Keratinocyte (primary cell): ENCODE measurements around the gene OR5A1. TPM values are rescaled to one million over a fixed set of nuclear protein-coding genes. Genes with fewer than 3 reads are reported as not detected.

Source experiments
- DNase-seq: peaks from one replicate; pipeline ENCODE4 v3.0.0-alpha.2; 2011; ENCODE audit warnings: low read depth, missing footprints, low spot score
- FAIRE-seq: peaks from 2 replicates; lab custom pipeline; 2011; peaks lifted over from hg19 to GRCh38; lab: Jason Lieb, UNC
- H2AFZ ChIP-seq: 2 replicates; pipeline ENCODE4 v1.6.0; 2012; ENCODE audit warnings: low read length, control low read depth, inconsistent platforms; ENCODE audit not compliant: control insufficient read depth
- H3K27ac ChIP-seq: 2 replicates; pipeline ENCODE4 v1.5.1; 2011; ENCODE audit warnings: low read length; ENCODE audit not compliant: control insufficient read depth, insufficient read depth
- H3K27me3 ChIP-seq: 3 replicates; pipeline ENCODE4 v1.6.0; 2011; ENCODE audit warnings: low read length; ENCODE audit not compliant: control insufficient read depth, insufficient read depth; ENCODE audit errors: extremely low read depth
- H3K36me3 ChIP-seq, 2 experiments: 2 replicates in 1 of 2; 3 replicates in 1 of 2; pipeline ENCODE4 v1.5.1; 2011; ENCODE audit warnings: low read length in 2 of 2, mild to moderate bottlenecking in 1 of 2; ENCODE audit not compliant: control insufficient read depth in 2 of 2, insufficient read depth in 2 of 2; ENCODE audit errors: extremely low read depth in 1 of 2
- H3K4me1 ChIP-seq: 3 replicates; pipeline ENCODE4 v1.5.1; 2011; ENCODE audit warnings: low read length; ENCODE audit not compliant: control insufficient read depth, insufficient read depth; ENCODE audit errors: extremely low read depth
- H3K4me2 ChIP-seq: 3 replicates; pipeline ENCODE4 v1.6.0; 2011; ENCODE audit warnings: low read depth, low read length; ENCODE audit not compliant: control insufficient read depth, insufficient read depth; ENCODE audit errors: extremely low read depth
- H3K4me3 ChIP-seq, 3 experiments: fragments of 200-600 bp in 1 of 3; sonication (generic) in 1 of 3; 2 replicates in 2 of 3; 3 replicates in 1 of 3; pipeline ENCODE4 v1.5.1; 2011 to 2016; ENCODE audit warnings: low read length in 3 of 3, mild to moderate bottlenecking in 3 of 3, control low read depth in 2 of 3, inconsistent platforms in 1 of 3, low read depth in 1 of 3, mixed read lengths in 1 of 3, mixed run types in 1 of 3, moderate library complexity in 1 of 3; ENCODE audit not compliant: control insufficient read depth in 2 of 3, insufficient read depth in 2 of 3; ENCODE audit errors: extremely low read depth in 1 of 3
- H3K79me2 ChIP-seq: 2 replicates; pipeline ENCODE4 v1.6.0; 2012; ENCODE audit warnings: low read length; ENCODE audit not compliant: control insufficient read depth, insufficient read depth
- H3K9ac ChIP-seq: 3 replicates; pipeline ENCODE4 v1.6.0; 2011; ENCODE audit warnings: low read length; ENCODE audit not compliant: control insufficient read depth, insufficient read depth; ENCODE audit errors: extremely low read depth
- H3K9me1 ChIP-seq: 3 replicates; pipeline ENCODE4 v1.6.0; 2011; ENCODE audit warnings: low read length; ENCODE audit not compliant: control insufficient read depth, insufficient read depth; ENCODE audit errors: extremely low read depth
- H3K9me3 ChIP-seq: 2 replicates; pipeline ENCODE4 v1.5.1; 2012; ENCODE audit warnings: low read depth, low read length; ENCODE audit not compliant: control insufficient read depth
- H4K20me1 ChIP-seq: 3 replicates; pipeline ENCODE4 v1.6.0; 2011; ENCODE audit warnings: low read length; ENCODE audit not compliant: control insufficient read depth, insufficient read depth; ENCODE audit errors: extremely low read depth
- EZH2 ChIP-seq: IDR thresholded peaks from one replicate; pipeline ENCODE4 v1.6.1; 2012; ENCODE audit warnings: inconsistent platforms, mild to moderate bottlenecking, low read length, moderate library complexity
- dilution Hi-C: fragments of 300-500 bp; cut with MboI; formaldehyde crosslinking; loops from one replicate; pipeline ENCODE4 v1.7.0; 2020; ENCODE audit warnings: low sequenced_read_pairs; ENCODE audit not compliant: extremely low pct_ligation_motif_present
- polyA plus RNA-seq, 5 experiments: library from polyadenylated mRNA; depleted of rRNA in 3 of 5; stranded (reverse) in 3 of 5; stranded (forward) in 1 of 5; unstranded in 1 of 5; fragments of >200 nt; gene quantifications; 1 replicate in 1 of 5; 2 replicates in 3 of 5; 3 replicates in 1 of 5; pipeline versions ENCODE4 v1.2.1 to v1.2.3, GENCODE V29; 2011 to 2012; ENCODE audit warnings: missing spikeins in 2 of 5, low read depth in 1 of 5, low replicate concordance in 1 of 5
- TF ChIP-seq, protein P1 (sequence below), 3 experiments: IDR thresholded peaks in 1 of 3; conservative IDR thresholded peaks in 1 of 3; optimal IDR thresholded peaks in 1 of 3; 2 replicates in 2 of 3; 3 replicates in 1 of 3; pipeline versions ENCODE3 to v1.5.1; 2011; ENCODE audit warnings: low read length in 3 of 3, mild to moderate bottlenecking in 3 of 3, moderate library complexity in 2 of 3, control low read depth in 1 of 3, inconsistent platforms in 1 of 3; ENCODE audit not compliant: insufficient read depth in 2 of 3; ENCODE audit errors: extremely low read depth in 1 of 3

The OR5A1 gene
- polyA plus RNA-seq, 1 donor (not counting 4 experiments of a cell fraction or from before 2014, with no cell fraction given), result not detected

DNA sequence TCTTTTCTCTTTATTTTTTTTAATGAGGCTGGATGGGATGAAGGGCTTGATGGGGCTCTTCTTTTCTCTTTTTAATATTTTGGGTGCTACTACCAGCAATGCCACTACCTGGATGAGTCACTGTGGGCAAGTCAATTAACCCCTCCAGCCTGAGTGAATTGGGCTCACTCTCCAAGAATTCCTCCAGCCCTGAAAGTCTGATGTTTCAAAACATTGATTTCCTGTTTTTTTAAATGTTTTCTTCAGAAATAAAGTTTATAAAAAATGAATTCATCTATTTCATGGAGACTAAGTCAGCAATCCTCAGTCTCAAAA lies 9.2 kb upstream of the OR5A1 start:
- no peaks in the 10 kb centered on the region for H3K9me1 ChIP-seq
- DNase-seq (no peak), FAIRE-seq (no peak)
- no peaks in the 10 kb centered on the region for H3K27me3 ChIP-seq
- no peak overlapping the region for H2AFZ ChIP-seq
- H3K4me1 ChIP-seq, result no peaks in the 10 kb centered on the region
- H3K4me3 ChIP-seq, result no peak overlapping the region
- no peak overlapping the region for H3K9ac ChIP-seq
- dilution Hi-C loops, result no loop called here
- no peaks in the 10 kb centered on the region for H3K79me2 ChIP-seq
- no peaks in the 10 kb centered on the region for H4K20me1 ChIP-seq
- H3K4me2 ChIP-seq, result no peak overlapping the region
- no peak overlapping the region for H3K27ac ChIP-seq
- TF ChIP-seq, protein P1, sequence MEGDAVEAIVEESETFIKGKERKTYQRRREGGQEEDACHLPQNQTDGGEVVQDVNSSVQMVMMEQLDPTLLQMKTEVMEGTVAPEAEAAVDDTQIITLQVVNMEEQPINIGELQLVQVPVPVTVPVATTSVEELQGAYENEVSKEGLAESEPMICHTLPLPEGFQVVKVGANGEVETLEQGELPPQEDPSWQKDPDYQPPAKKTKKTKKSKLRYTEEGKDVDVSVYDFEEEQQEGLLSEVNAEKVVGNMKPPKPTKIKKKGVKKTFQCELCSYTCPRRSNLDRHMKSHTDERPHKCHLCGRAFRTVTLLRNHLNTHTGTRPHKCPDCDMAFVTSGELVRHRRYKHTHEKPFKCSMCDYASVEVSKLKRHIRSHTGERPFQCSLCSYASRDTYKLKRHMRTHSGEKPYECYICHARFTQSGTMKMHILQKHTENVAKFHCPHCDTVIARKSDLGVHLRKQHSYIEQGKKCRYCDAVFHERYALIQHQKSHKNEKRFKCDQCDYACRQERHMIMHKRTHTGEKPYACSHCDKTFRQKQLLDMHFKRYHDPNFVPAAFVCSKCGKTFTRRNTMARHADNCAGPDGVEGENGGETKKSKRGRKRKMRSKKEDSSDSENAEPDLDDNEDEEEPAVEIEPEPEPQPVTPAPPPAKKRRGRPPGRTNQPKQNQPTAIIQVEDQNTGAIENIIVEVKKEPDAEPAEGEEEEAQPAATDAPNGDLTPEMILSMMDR (optimal IDR thresholded peaks at IDR 0.05 in 1 of 3, IDR thresholded peaks at IDR 0.05 in 1 of 3, conservative IDR thresholded peaks at IDR 0.05 in 1 of 3; ENCODE audit: extremely low read depth in 1 of 3, insufficient read depth in 2 of 3, low read length in 3 of 3), result no peak
- TF ChIP-seq EZH2, result no peak
- H3K36me3 ChIP-seq, result no peaks in the 10 kb centered on the region
- H3K9me3 ChIP-seq, result no peaks in the 10 kb centered on the region

DNA sequence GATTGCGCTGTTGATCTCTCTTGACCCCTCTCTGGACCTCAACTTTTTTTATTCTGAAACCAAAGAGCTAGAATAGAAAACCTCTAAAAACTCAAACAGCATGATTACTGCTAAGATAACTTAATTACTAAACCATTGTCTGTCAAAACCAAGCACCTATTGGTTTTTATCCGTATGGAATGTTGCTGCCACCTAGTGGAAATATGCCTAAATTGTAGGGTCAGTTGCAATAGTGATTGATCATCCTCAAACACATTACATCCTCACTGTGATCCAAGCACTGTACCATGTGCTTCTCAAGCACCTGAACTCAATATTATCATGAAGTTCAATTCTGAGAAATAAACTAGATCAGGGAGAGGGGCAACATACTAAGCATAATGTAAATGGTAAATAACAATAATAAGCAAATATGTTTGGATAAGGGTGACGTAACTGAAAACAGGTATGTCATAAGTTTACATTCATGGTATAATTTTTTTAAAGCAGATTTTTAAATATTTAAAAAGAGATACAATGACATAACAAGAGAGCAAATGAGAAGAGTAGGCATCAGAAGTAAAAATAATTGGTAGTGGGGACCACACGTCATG lies 6.2 kb upstream of the OR5A1 start:
- no peaks in the 10 kb centered on the region for H3K4me1 ChIP-seq
- no peaks in the 10 kb centered on the region for H3K36me3 ChIP-seq
- H3K4me3 ChIP-seq, result no peak overlapping the region
- H2AFZ ChIP-seq, result no peak overlapping the region
- TF ChIP-seq EZH2, result no peak
- TF ChIP-seq, protein P1 (optimal IDR thresholded peaks at IDR 0.05 in 1 of 3, IDR thresholded peaks at IDR 0.05 in 1 of 3, conservative IDR thresholded peaks at IDR 0.05 in 1 of 3; ENCODE audit: extremely low read depth in 1 of 3, insufficient read depth in 2 of 3, low read length in 3 of 3), result peak; percentile 33 to 75 (median 65)
- DNase-seq, result peak; percentile 19
- dilution Hi-C loops, result no loop called here
- H4K20me1 ChIP-seq, result no peaks in the 10 kb centered on the region
- no peaks in the 10 kb centered on the region for H3K9me3 ChIP-seq
- peak; percentile 77 for FAIRE-seq
- no peak overlapping the region for H3K4me2 ChIP-seq
- H3K9me1 ChIP-seq, result no peaks in the 10 kb centered on the region
- no peak overlapping the region for H3K9ac ChIP-seq
- no peak overlapping the region for H3K27ac ChIP-seq
- no peaks in the 10 kb centered on the region for H3K27me3 ChIP-seq
- no peaks in the 10 kb centered on the region for H3K79me2 ChIP-seq
